Measurements from ENCODE around the gene PTPN2. TPM values are rescaled to one million over a fixed set of nuclear protein-coding genes. Genes with fewer than 3 reads are reported as not detected.

Gene PTPN2
- total RNA-seq, 4 donors from 2014 or later = 27.2 to 97.9 (median 39.9) TPM

DNA sequence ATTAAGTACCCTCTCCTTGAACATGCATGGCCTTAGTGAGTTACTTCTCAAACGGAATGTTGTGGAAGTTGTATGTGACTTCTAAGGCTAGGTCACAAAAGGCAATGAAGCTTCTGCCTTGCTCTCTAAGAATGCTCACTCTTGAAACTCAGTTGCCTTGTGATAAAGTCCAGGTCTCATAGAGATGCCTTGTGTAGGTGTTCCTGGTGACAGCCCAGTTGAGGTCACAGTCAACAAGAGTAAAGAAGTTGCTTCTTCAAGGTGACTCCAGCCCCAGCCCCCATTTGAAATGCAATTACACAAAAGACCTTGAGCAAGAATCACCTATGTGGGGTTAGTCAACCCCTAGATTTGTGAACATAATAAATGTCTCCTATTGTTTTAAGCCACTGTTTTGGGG lies 35.6 kb downstream of the PTPN2 start:
- ATAC-seq (ENCODE audit: low FRiP score) (no peak), DNase-seq (ENCODE audit: low spot score) (no peak)
- TF ChIP-seq, protein P1, sequence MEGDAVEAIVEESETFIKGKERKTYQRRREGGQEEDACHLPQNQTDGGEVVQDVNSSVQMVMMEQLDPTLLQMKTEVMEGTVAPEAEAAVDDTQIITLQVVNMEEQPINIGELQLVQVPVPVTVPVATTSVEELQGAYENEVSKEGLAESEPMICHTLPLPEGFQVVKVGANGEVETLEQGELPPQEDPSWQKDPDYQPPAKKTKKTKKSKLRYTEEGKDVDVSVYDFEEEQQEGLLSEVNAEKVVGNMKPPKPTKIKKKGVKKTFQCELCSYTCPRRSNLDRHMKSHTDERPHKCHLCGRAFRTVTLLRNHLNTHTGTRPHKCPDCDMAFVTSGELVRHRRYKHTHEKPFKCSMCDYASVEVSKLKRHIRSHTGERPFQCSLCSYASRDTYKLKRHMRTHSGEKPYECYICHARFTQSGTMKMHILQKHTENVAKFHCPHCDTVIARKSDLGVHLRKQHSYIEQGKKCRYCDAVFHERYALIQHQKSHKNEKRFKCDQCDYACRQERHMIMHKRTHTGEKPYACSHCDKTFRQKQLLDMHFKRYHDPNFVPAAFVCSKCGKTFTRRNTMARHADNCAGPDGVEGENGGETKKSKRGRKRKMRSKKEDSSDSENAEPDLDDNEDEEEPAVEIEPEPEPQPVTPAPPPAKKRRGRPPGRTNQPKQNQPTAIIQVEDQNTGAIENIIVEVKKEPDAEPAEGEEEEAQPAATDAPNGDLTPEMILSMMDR (IDR thresholded peaks at IDR 0.05) = no peak

DNA sequence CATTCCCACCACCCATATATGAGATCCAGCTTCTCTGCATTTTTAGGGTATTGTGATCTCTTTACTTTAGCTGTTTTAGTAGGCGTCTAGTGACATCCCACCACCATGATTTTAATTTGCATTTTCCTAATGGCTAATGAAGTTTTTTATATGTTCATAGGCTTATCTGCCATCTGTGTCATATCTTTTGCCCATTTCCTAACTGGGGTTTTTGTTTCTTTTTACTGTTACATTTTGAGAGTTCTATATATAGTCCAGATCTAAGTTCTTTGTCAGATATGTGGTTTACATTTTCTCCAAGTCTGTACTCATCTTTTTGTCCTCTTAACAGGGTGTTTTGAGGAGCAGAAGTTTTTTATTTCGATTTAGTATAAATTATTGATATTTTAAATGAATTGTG lies 39.6 kb downstream of the PTPN2 start:
- TF ChIP-seq, protein P1 (IDR thresholded peaks at IDR 0.05) = no peak
- DNase-seq (ENCODE audit: low spot score) = no peak
- no peak for ATAC-seq (ENCODE audit: low FRiP score)

DNA sequence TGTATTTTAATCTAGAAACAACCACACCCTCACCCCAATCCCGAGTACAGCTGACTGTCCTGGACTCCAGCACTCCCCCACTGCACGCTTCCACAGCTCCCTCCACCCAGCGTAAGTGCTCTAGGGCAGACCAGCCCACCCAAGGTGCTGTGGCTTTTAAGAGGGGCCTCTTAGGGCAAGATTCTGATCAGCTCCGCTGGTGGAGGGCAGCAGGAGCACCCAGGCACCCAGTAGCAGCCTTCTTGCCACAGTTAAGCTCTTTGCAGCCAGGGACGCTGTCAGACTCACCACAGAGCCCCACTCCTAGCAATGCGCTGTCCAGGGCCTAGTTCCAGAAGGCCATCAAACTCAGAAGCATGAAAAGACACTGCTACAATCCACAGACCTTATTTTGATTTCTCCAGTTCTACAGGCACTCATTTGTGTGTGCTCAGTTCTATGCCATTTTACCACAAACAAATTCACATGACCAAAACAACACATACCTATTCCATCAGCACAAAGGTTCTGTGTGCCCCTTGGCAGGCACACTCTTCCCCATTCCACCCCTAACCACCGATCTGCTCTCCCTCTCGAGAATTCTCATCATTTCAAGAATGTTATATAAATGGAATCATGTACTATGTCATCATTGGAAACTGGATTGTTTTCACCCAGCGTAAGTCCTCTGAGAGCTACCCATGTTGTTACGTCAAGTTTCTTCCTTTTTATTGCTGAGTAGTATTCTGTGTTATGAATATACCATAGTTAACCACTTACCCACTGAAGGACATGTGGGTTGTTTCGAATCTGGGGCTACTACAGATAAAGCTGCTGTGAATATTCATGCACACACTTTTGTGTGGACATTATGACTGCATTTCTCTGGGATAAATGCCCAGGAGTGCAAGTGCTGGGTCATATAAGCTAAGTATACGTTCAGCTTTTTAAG lies 40.4 kb downstream of the PTPN2 start:
- no peak for DNase-seq (ENCODE audit: low spot score)
- ATAC-seq (ENCODE audit: low FRiP score) = no peak
- TF ChIP-seq, protein P1 (IDR thresholded peaks at IDR 0.05) = no peak

DNA sequence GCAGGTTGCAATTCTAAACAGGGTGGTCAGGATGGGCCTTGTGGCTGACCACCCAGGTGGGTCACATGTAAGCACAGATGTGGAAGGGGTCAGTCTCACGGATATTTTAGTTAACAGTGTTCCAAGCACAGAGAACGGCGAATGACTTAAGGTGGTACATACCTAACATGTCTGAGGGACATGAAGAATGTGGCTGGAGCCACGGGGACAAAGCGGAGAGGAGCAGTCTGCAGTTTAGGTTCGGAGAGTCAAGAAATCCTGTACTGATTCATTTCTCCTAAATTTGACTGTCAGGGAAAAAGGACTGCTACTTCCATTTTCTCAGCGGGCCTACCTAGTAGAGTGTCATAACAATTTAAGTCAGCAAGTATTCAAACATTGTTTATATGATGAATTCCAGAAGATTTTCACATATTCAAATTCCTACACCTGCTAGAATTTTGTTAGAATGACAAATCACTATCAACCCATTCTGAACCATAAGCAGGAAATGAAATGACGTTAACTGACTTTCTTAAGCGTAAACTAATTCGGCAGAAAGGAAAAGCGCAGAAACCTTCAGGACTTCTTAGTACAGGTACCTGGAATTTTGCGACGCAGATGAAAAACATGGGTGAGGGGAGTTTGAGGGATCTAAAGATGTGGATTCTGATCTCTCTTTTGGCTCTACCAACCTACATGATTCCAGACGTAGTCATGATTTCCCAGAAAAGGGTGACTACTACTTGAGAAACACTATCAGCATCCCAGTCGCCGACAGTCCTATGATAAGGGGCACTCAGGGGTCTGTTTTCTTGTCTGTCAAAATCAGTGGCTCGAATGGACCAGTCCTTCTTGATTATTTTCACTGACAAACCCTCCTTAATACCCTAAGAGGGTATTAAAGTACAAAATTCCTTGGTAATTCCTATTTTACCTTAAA lies 41.3 kb downstream of the PTPN2 start:
- no peak for ATAC-seq (ENCODE audit: low FRiP score)
- no peak for DNase-seq (ENCODE audit: low spot score)
- TF ChIP-seq, protein P1 (IDR thresholded peaks at IDR 0.05) = no peak

DNA sequence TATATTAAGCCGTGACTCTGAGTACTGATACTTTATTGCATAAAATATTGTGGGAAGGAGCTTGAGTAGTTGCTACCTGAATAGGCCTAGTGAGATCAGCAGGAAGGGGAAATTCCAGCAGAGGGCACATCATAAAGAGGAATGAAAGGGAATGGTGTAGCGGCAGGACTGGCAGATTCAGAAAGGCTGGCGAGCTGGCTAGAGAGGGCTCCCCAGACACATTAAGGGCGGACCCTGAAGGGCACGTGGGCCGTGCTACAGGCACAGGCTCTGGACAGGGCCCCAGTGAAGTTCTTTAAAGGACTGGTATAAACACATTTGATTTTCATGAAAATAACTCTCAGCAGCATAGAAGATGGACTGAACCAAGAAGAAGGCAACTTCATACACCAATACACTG lies 43.0 kb downstream of the PTPN2 start:
- DNase-seq (ENCODE audit: low spot score) (no peak), ATAC-seq (ENCODE audit: low FRiP score) (no peak)
- TF ChIP-seq, protein P1 (IDR thresholded peaks at IDR 0.05) = no peak

DNA sequence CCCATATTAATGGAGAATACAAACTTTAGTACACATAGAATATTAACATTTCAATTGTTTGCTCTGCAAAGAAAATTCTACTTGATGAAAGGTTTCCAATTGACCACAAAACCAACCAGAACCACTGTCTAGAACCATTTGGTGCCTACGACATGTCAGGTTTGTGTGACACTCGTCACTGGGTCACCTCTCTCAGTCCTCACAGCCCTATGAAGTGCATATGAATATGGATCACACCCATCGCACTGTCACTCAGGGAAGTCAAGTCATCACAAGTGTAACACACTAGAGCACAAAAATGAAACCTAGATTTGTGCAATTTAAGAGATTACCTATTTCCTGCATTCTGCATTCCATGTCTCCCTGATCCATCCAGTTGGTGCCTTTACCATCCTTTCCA lies 43.7 kb downstream of the PTPN2 start:
- TF ChIP-seq, protein P1 (IDR thresholded peaks at IDR 0.05) = no peak
- no peak for ATAC-seq (ENCODE audit: low FRiP score)
- no peak for DNase-seq (ENCODE audit: low spot score)

Measured in omental fat pad (tissue), 4 donors.